Mucosa of rectum (tissue), 2 donors: ENCODE measurements around the gene TMEM183A.
"Not testable (repeated sequence)": the region's sequence is repeated elsewhere in the genome, so short reads cannot be mapped to it uniquely, and the experiment has no call there.

ENCODE experiments used
- H3K27ac ChIP-seq, 2 donors: one replicate each; pipeline ENCODE4 v1.7.0; 2013; ENCODE audit warnings: inconsistent platforms in 2 of 2, low read depth in 2 of 2, low read length in 2 of 2
- H3K27me3 ChIP-seq, 2 donors: one replicate each; pipeline ENCODE4 v1.7.0; 2013; ENCODE audit warnings: low read length in 2 of 2; ENCODE audit not compliant: control insufficient read depth in 2 of 2, insufficient read depth in 2 of 2
- H3K36me3 ChIP-seq, 2 donors: one replicate each; pipeline ENCODE4 v1.7.0; 2013; ENCODE audit warnings: low read length in 2 of 2; ENCODE audit not compliant: control insufficient read depth in 2 of 2, insufficient read depth in 2 of 2
- H3K4me1 ChIP-seq, 2 donors: one replicate each; pipeline ENCODE4 v1.7.0; 2013; ENCODE audit warnings: low read length in 2 of 2, mild to moderate bottlenecking in 1 of 2; ENCODE audit not compliant: control insufficient read depth in 2 of 2, insufficient read depth in 2 of 2
- H3K4me3 ChIP-seq, 2 donors: one replicate each; pipeline ENCODE4 v1.7.0; 2013; ENCODE audit warnings: low read length in 2 of 2
- H3K9ac ChIP-seq, 2 donors: one replicate each; pipeline ENCODE4 v1.7.0; 2013; ENCODE audit warnings: low read length in 2 of 2, low read depth in 1 of 2, mild to moderate bottlenecking in 1 of 2
- H3K9me3 ChIP-seq, 2 donors: one replicate each; pipeline ENCODE4 v1.7.0; 2013; ENCODE audit warnings: low read length in 2 of 2; ENCODE audit not compliant: control insufficient read depth in 2 of 2
- donor health status: healthy.
- donor health status: Normal muscosa, but diverticular disease.

The TMEM183A gene

GRCh38 chr1:202967684-202968281 lies 39.4 kb upstream of the TMEM183A start:
- H3K9me3 ChIP-seq, result no peaks in the 10 kb centered on the region
- H3K9ac ChIP-seq, result peak overlapping the region; percentile 60 to 80
- H3K36me3 ChIP-seq, result peaks cover 10 to 11% of the 10 kb centered on the region in 2 donors
- H3K27ac ChIP-seq, result peak overlapping the region; percentile 51 to 52
- peak overlapping the region; percentile 74 to 80 for H3K4me3 ChIP-seq
- no peaks in the 10 kb centered on the region for H3K27me3 ChIP-seq
- H3K4me1 ChIP-seq, result peaks cover 13 to 17% of the 10 kb centered on the region in 2 donors

GRCh38 chr1:202968351-202968750 lies 38.8 kb upstream of the TMEM183A start:
- peak overlapping the region; percentile 10 to 12 for H3K27ac ChIP-seq
- H3K36me3 ChIP-seq, result peaks cover 6 to 8% of the 10 kb centered on the region in 2 donors
- peaks cover 13 to 17% of the 10 kb centered on the region in 2 donors for H3K4me1 ChIP-seq
- H3K9me3 ChIP-seq, result no peaks in the 10 kb centered on the region
- H3K4me3 ChIP-seq, result peak overlapping the region in 1 of 2 donors; percentile 80
- no peaks in the 10 kb centered on the region for H3K27me3 ChIP-seq
- H3K9ac ChIP-seq, result no peak overlapping the region

GRCh38 chr1:202968895-202969295 lies 38.3 kb upstream of the TMEM183A start:
- peaks cover 13 to 17% of the 10 kb centered on the region in 2 donors for H3K4me1 ChIP-seq
- H3K27me3 ChIP-seq, result no peaks in the 10 kb centered on the region
- no peak overlapping the region for H3K4me3 ChIP-seq
- H3K27ac ChIP-seq, result peak overlapping the region in 1 of 2 donors; percentile 12
- H3K9ac ChIP-seq, result no peak overlapping the region
- peaks cover 5 to 6% of the 10 kb centered on the region in 2 donors for H3K36me3 ChIP-seq
- H3K9me3 ChIP-seq, result no peaks in the 10 kb centered on the region

GRCh38 chr1:202972046-202972445 lies 35.1 kb upstream of the TMEM183A start:
- no peak overlapping the region for H3K27ac ChIP-seq
- no peaks in the 10 kb centered on the region for H3K9me3 ChIP-seq
- H3K9ac ChIP-seq, result no peak overlapping the region
- H3K4me1 ChIP-seq, result peaks cover 5 to 11% of the 10 kb centered on the region in 2 donors
- peaks cover 0 to 4% of the 10 kb centered on the region in 2 donors for H3K27me3 ChIP-seq
- H3K4me3 ChIP-seq, result no peak overlapping the region
- no peaks in the 10 kb centered on the region for H3K36me3 ChIP-seq

GRCh38 chr1:202974856-202975255 lies 32.3 kb upstream of the TMEM183A start:
- no peaks in the 10 kb centered on the region for H3K4me1 ChIP-seq
- H3K36me3 ChIP-seq, result no peaks in the 10 kb centered on the region
- no peak overlapping the region for H3K27ac ChIP-seq
- no peak overlapping the region for H3K9ac ChIP-seq
- H3K4me3 ChIP-seq, result no peak overlapping the region
- no peaks in the 10 kb centered on the region for H3K9me3 ChIP-seq
- H3K27me3 ChIP-seq, result peaks cover 0 to 4% of the 10 kb centered on the region in 2 donors

GRCh38 chr1:202976633-202977032 lies 30.5 kb upstream of the TMEM183A start:
- Histone ChIP-seq H3K27ac (no peak overlapping the region), H3K9ac (no peak overlapping the region), H3K4me1 (no peaks in the 10 kb centered on the region), H3K27me3 (peaks cover 0 to 4% of the 10 kb centered on the region in 2 donors), H3K36me3 (no peaks in the 10 kb centered on the region), H3K4me3 (no peak overlapping the region), H3K9me3 (no peaks in the 10 kb centered on the region)

- H3K9me3 ChIP-seq, result no peaks in the 10 kb centered on the region
- H3K27me3 ChIP-seq, result peaks cover 0 to 1% of the 10 kb centered on the region in 2 donors
- no peak overlapping the region for H3K9ac ChIP-seq
- H3K4me3 ChIP-seq, result no peak overlapping the region
- no peaks in the 10 kb centered on the region for H3K4me1 ChIP-seq
- no peaks in the 10 kb centered on the region for H3K36me3 ChIP-seq
- H3K27ac ChIP-seq, result no peak overlapping the region
These were observed 27.7 kb upstream of the TMEM183A start for GRCh38 chr1:202979459-202979858.

- Histone ChIP-seq H3K36me3 (no peaks in the 10 kb centered on the region), H3K9ac (no peak overlapping the region), H3K4me1 (no peaks in the 10 kb centered on the region), H3K4me3 (no peak overlapping the region), H3K9me3 (no peaks in the 10 kb centered on the region), H3K27ac (no peak overlapping the region), H3K27me3 (no peaks in the 10 kb centered on the region)
These were observed 25.2 kb upstream of the TMEM183A start for GRCh38 chr1:202981939-202982338.

- H3K4me3 ChIP-seq, result no peak overlapping the region
- no peaks in the 10 kb centered on the region for H3K36me3 ChIP-seq
These were observed 24.3 kb upstream of the TMEM183A start for GRCh38 chr1:202982715-202983430.

GRCh38 chr1:202986120-202986519 lies 21.1 kb upstream of the TMEM183A start:
- not testable (repeated sequence) for H3K27ac ChIP-seq, H3K4me3 ChIP-seq, H3K9me3 ChIP-seq, H3K9ac ChIP-seq, H3K4me1 ChIP-seq, H3K36me3 ChIP-seq, H3K27me3 ChIP-seq

More at GRCh38 chr1:202982715-202983430, 24.3 kb upstream of the TMEM183A start:
- Histone ChIP-seq H3K4me1 (no peaks in the 10 kb centered on the region), H3K27me3 (no peaks in the 10 kb centered on the region), H3K27ac (no peak overlapping the region), H3K9ac (no peak overlapping the region), H3K9me3 (no peaks in the 10 kb centered on the region)
